DND-41 (cell line): Measurements from ENCODE around the gene MAST4.
A peak's percentile ranks its signal among the peaks of the same experiment; 100 is the strongest.

Experiments
- ATAC-seq: fragments of 200-7000 bp; cut with Tn5 transposase; 3 replicates; pipeline ENCODE4 v1.9.1; 2021; ENCODE audit warnings: low read depth; ENCODE audit not compliant: insufficient read depth
- DNase-seq: peaks from one replicate; pipeline ENCODE4 v3.0.0-alpha.2; 2020
- H2AFZ ChIP-seq: 2 replicates; pipeline ENCODE4 v1.6.0; 2012; ENCODE audit warnings: low read depth, low read length
- H3K27ac ChIP-seq: 2 replicates; pipeline ENCODE4 v1.5.1; 2012; ENCODE audit warnings: low read length, inconsistent platforms
- H3K27me3 ChIP-seq: fragments of 200-600 bp; sonication (generic); 2 replicates; pipeline ENCODE4 v1.6.0; 2012; ENCODE audit warnings: low read length, mild to moderate bottlenecking, inconsistent platforms; ENCODE audit not compliant: insufficient read depth, poor library complexity
- H3K36me3 ChIP-seq: 2 replicates; pipeline ENCODE4 v1.5.1; 2012; ENCODE audit warnings: low read length, inconsistent platforms; ENCODE audit not compliant: insufficient read depth
- H3K4me1 ChIP-seq: 2 replicates; pipeline ENCODE4 v1.5.1; 2012; ENCODE audit warnings: mild to moderate bottlenecking, low read length; ENCODE audit not compliant: insufficient read depth
- H3K4me2 ChIP-seq: 2 replicates; pipeline ENCODE4 v1.6.0; 2012; ENCODE audit warnings: mild to moderate bottlenecking, moderate library complexity, low read length, inconsistent platforms; ENCODE audit not compliant: insufficient read depth
- H3K4me3 ChIP-seq, 2 experiments: fragments of 200-600 bp in 1 of 2; shearing (Covaris generic) in 1 of 2; 2 replicates each; pipeline ENCODE4 v1.5.1; 2012 to 2016; ENCODE audit warnings: inconsistent platforms in 2 of 2, low read length in 2 of 2, mild to moderate bottlenecking in 2 of 2, low read depth in 1 of 2, moderate library complexity in 1 of 2
- H3K79me2 ChIP-seq: 2 replicates; pipeline ENCODE4 v1.6.0; 2012; ENCODE audit warnings: low read length, inconsistent platforms; ENCODE audit not compliant: insufficient read depth
- H3K9ac ChIP-seq: 2 replicates; pipeline ENCODE4 v1.6.0; 2012; ENCODE audit warnings: low read depth, mild to moderate bottlenecking, inconsistent platforms, low read length, moderate library complexity
- H3K9me3 ChIP-seq: 2 replicates; pipeline ENCODE4 v1.5.1; 2012; ENCODE audit warnings: low read length, moderate library complexity, mild to moderate bottlenecking, inconsistent platforms; ENCODE audit not compliant: insufficient read depth, severe bottlenecking
- H4K20me1 ChIP-seq: 2 replicates; pipeline ENCODE4 v1.6.0; 2012; ENCODE audit warnings: low read length; ENCODE audit not compliant: insufficient read depth
- CTCF ChIP-seq: IDR thresholded peaks from 2 replicates; pipeline ENCODE4 v1.5.1; 2012; ENCODE audit warnings: borderline replicate concordance, low read length, moderate library complexity, mild to moderate bottlenecking; ENCODE audit not compliant: poor library complexity, severe bottlenecking; ENCODE audit errors: extremely low read depth
- EZH2 ChIP-seq: IDR thresholded peaks from 3 replicates; pipeline ENCODE4 v1.6.1; 2012; ENCODE audit warnings: borderline replicate concordance, low read depth, mild to moderate bottlenecking, moderate library complexity, low read length, inconsistent platforms; ENCODE audit not compliant: severe bottlenecking

Gene MAST4

GRCh38 chr5:66713998-66714397 is 117.8 kb downstream of the MAST4 start:
- Histone ChIP-seq H4K20me1 (no peaks in the 10 kb centered on the region), H3K9ac (no peak overlapping the region), H3K4me1 (peaks cover 22% of the 10 kb centered on the region), H3K4me2 (no peak overlapping the region), H3K4me3 (no peak overlapping the region), H3K79me2 (0 out of 2 replicates have a peak, but pooled peaks cover 2% of the 10 kb centered on the region), H3K27me3 (no peaks in the 10 kb centered on the region), H3K9me3 (peaks cover 6% of the 10 kb centered on the region), H2AFZ (no peak overlapping the region), H3K27ac (no peak overlapping the region), H3K36me3 (peaks cover 4% of the 10 kb centered on the region; the same call in 1 of the 2 replicates)
- ATAC-seq (no peak), DNase-seq (no peak)
- TF ChIP-seq CTCF = no peak
- TF ChIP-seq EZH2 = no peak

DNA sequence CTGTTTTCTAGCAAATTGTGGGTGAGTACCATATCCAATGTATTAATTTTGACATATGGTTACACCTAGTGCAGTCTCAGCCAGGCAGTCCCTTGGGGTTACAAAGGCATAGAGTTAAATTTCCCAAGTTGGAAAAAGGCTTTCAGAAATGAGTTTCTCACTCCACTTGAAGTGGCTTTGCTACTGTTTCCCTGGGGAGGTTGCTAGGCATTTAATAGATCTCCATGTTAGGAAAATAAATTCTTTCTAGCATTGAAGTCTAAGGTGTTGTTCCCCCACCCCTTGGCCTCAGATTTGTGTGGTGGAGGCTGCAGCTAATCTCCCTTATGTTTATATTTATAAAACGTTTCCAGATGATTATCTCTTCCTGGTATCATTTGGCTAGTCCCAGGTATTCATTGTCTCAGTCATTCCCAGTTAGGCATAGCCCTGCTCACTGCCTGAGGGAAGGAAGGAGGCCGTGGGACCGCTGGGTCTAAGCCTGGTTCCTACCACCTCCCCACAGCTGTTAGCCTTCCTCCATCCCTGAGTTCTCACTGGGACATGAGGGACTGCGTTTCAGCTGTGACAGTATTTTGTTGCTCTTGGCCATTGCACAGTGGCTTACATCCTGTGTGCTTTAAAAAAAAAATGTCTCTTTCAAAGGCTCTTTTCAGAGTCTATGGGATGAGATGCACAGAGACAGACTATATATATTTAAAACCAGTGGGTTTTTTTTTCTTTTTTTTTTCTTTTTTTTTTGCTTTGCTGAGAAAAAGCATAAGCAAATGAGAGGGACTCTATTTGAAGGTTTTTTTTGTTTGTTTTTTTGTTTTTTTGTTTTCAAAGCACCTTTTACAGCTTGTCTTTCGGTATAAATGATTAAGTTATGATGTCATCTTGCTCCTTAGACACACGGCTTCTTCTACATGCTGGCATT is 121.5 kb downstream of the MAST4 start:
- Histone ChIP-seq H3K9me3 (no peaks in the 10 kb centered on the region), H2AFZ (no peak overlapping the region), H3K4me2 (no peak overlapping the region; the same call in 1 of the 2 replicates), H3K9ac (no peak overlapping the region), H3K4me3 (no peak overlapping the region), H3K27me3 (no peaks in the 10 kb centered on the region), H3K36me3 (no peaks in the 10 kb centered on the region), H3K4me1 (peaks cover 22% of the 10 kb centered on the region), H3K27ac (peak overlapping the region; percentile 55; the same call in 1 of the 2 replicates), H4K20me1 (no peaks in the 10 kb centered on the region), H3K79me2 (0 out of 2 replicates have a peak, but pooled peaks cover 3% of the 10 kb centered on the region)
- ATAC-seq (peak; percentile 84), DNase-seq (peak; percentile 25)
- TF ChIP-seq CTCF = no peak
- no peak for TF ChIP-seq EZH2

GRCh38 chr5:66718374-66719002 is 122.3 kb downstream of the MAST4 start:
- Histone ChIP-seq H3K9me3 (no peaks in the 10 kb centered on the region), H3K36me3 (no peaks in the 10 kb centered on the region), H3K4me2 (no peak overlapping the region), H3K27me3 (no peaks in the 10 kb centered on the region), H2AFZ (no peak overlapping the region), H4K20me1 (no peaks in the 10 kb centered on the region), H3K4me3 (no peak overlapping the region), H3K27ac (peak overlapping the region; percentile 24; the same call in 1 of the 2 replicates), H3K79me2 (0 out of 2 replicates have a peak, but pooled peaks cover 3% of the 10 kb centered on the region), H3K9ac (no peak overlapping the region), H3K4me1 (peaks cover 22% of the 10 kb centered on the region)
- ATAC-seq = no peak
- no peak for DNase-seq
- no peak for TF ChIP-seq CTCF
- no peak for TF ChIP-seq EZH2
